Right ventricle myocardium superior (tissue), 1 donor: ENCODE measurements around the gene IL4I1. TPM values are rescaled to one million over a fixed set of nuclear protein-coding genes. Genes with fewer than 3 reads are reported as not detected.
A peak's percentile ranks its signal among the peaks of the same experiment; 100 is the strongest.

ENCODE experiments used
- ATAC-seq: fragments of 200-7000 bp; cut with Tn5 transposase; one replicate; pipeline ENCODE4 v1.9.1; 2020; ENCODE audit warnings: mild to moderate bottlenecking; ENCODE audit not compliant: poor library complexity
- DNase-seq: peaks from one replicate; pipeline ENCODE4 v3.0.0-alpha.2; 2020
- intact Hi-C: fragments of 100-400 bp; cut with DNase I; formaldehyde crosslinking; loops from one replicate; pipeline ENCODE4 v1.11.2; 2022
- total RNA-seq: library from RNA; stranded (reverse); fragmentation: NEBNext Ultra II Directional; extraction: Animal tissue kit (Norgen Biotek cat#: 25700); gene quantifications from one replicate; pipeline ENCODE4 v1.2.1, GENCODE V29; 2021
- donor health status: DM: no; HTN: yes; CAD: no; lungs with severe emphysema.

Gene IL4I1
- total RNA-seq, 1 donor from 2014 or later, result not detected

DNA sequence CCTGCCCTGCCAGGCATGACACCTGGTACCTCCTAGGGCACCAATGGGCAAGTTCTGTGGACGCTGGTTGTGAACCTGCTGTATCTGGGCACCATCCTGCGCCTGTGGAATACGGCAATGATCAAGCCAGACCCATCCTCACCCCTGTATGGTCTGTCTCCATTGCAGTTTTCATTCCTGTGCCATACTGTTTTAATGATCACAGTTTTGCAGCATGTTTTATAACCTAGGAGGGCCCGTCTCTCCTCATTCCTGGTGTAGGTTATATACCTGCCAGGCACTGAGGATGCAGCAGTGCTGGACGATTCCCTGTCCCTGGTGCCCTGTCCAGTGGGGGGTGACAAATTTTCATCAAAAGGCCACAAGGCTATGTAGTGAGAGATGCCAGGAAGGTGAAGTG is 13.6 kb downstream of the IL4I1 start:
- intact Hi-C loops, result no loop called here
- ATAC-seq, result no peak

DNA sequence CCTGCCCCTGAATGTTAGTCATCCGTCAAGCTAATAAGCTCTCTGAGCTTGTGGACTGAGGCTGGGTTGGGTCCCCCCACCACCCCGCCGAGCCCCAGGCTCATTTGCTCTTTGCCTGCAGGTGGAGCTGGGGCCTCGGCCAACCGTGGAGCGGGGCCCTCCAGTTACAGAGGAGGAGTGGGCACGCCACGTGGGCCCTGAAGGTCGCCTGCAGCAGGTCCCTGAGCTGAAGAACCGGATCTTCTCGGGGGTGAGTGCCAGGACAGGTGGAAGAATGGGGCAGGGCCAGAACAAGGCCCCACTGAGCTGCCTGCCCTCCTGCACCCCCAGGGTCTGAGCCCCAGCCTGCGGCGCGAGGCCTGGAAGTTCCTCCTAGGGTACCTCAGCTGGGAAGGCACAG is 14.0 kb downstream of the IL4I1 start:
- intact Hi-C loops, result no loop called here
- no peak for DNase-seq

More for the DNA sequence above, 13.6 kb downstream of the IL4I1 start:
- DNase-seq, result no peak

DNA sequence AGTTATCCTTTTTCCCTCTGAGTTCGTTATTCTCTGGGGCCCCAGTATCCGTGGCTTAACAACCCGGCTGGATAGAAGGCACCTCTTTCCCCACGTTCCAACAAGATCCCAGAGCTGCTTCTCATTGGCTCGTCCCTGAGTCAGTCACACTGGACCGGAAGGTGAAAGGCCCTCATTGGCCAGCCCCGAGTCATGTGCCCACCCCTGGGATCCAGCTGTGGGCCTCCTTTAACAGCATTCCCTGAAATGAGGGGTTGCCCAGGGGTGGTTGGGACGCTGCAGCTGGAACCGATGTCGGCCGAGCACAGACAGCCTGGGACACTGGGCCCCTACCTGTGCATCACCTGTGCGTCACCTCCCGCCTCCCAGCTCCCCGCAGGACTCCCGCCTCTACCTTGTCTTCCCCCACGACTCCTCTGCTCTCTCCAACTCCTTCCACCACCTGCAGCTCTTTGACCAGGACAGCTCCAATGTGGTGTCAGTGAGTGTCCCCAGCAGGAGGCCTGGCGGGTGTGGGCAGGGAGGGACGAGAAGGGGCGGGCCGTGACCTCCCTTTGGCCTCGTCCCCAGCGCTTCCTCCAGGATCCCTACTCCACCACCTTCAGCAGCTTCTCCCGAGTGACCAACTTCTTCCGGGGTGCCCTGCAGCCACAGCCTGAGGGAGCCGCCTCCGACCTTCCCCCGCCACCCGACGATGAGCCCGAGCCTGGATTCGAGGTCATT is 14.9 kb downstream of the IL4I1 start:
- DNase-seq (no peak), ATAC-seq (no peak)
- intact Hi-C loops, result no loop called here

More for the DNA sequence above, 14.0 kb downstream of the IL4I1 start:
- ATAC-seq, result no peak

GRCh38 chr19:49881186-49881585 is 15.5 kb downstream of the IL4I1 start:
- ATAC-seq (no peak), DNase-seq (no peak)
- intact Hi-C loops, result no loop called here

DNA sequence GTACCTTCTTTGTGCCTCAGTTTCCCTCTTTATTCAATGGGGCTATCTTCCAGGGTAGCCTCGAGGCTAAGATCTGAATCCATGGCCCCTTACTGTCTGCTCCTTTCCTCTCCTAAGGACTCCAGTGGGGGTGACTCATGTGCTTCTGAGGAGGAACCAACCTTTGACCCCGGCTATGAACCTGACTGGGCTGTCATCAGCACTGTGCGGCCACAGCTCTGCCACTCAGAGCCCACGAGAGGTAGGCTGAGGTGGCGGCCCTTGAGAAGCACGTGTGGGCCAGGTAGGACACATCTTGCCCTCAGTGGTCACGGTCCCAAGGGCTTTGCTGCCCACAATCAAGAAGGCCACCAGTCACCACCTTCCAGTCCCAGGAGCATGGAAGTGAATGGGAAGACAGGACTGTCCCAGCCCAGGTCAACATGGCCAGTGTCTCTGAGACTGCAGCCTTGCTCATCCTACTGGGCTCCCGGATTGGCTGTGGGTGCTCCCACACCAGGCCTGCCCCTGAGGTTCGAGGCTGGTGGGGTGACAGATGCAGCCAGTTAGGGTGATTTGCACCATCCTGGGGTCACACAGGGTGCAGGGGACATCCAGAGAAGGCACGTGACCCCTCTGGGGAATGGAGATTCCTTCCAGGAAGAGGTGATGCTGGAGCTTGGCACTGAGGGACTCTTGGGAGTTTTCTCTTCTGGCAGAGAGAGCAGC is 16.4 kb downstream of the IL4I1 start:
- ATAC-seq, result no peak
- intact Hi-C loops, result no loop called here
- DNase-seq, result no peak

DNA sequence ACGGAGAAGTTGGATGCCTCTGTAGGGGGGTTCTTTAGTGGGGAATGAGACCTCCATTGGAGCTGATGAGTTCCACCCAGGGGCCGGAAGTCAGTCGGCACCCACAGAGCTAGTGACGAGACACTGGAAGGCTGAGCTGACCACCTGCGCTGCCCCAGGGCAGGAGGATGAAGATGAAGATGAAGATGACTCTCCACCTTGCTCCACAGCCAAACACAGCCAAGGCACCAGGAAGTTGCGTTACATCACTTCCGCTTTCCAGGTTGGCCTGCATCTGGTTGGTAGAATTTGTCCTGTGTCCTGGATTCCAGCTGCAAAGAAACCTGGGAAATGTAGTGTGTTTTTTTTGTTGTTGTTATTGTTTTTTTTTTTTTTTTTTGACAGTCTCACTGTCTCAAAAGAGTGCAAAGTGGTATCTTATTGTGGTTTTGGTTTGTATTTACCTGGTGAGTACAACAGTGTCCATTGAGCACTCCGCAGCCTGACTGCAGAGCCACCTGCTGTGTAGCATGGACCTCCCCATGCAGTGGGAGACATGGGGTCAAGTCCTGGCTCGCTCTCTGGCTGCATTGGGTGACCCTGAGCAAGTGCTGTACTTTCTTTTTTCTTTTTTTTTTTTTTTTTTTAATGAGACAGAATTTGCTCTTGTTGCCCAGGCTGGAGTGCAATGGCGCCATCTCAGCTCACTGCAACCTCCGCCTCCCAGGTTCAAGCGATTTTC is 17.3 kb downstream of the IL4I1 start:
- intact Hi-C loops, result no loop called here
- no peak for ATAC-seq
- no peak for DNase-seq

DNA sequence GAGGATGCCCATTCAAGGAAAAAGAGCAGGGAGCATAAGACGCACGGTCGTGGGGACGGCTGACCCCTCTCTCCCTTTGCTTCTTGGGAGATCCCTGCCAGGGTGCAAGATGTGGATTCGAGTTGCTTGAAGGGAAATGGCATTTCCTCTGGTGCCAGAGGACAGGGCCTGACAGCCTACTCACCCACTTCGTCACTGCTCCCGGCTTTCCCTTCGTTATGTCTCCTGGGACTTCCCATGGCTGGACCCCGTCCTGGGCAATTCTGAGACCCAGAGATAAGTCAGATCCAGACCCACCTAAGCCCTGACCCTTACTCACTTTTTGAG is 18.0 kb downstream of the IL4I1 start:
- DNase-seq (no peak), ATAC-seq (no peak)
- intact Hi-C loops, result no loop called here

- ATAC-seq (peak; percentile 76), DNase-seq (peak; percentile 99)
- intact Hi-C loops, result no loop called here
Observed at GRCh38 chr19:49877879-49878743, 18.6 kb downstream of the IL4I1 start.

- peak; percentile 99 for DNase-seq
- peak; percentile 85 for ATAC-seq
- intact Hi-C loops, result no loop called here
Observed at GRCh38 chr19:49877020-49877878, 19.4 kb downstream of the IL4I1 start, which contains the start of the genes AKT1S1 and TBC1D17. AKT1S1 (minus strand) TSS chr19:49877355; CDS start chr19:49873295, 4,060 bp downstream. TBC1D17 (plus strand) TSS chr19:49877702; CDS start chr19:49877724, 22 bp downstream.

DNA sequence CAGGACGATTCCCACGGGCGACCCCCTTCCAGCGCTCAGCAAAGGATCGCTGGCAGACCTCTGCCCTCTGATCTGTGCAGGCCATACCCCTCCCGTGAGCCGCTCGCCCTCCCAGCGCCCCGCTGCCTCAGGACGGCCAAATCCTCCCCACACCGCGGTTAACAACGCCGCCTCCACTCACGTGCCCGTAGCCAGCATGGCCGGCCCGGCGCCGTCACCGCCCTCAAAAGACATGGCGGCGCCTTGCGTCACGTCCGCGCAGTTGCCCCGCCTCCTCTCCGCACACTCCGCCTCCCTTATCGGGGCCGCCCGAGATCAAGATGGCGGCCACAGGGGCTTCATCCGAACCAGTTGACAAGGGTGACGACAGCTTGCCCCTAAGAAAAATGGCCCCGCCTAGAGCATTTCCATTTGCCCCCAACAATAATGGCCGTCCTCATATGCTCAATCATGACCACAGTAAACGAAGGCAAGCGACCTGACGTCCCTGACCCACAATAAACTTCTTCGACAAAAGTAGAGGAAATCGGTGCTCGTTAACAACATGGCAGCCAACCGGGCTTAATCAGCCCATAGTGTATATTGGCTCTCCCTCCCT is 20.2 kb downstream of the IL4I1 start:
- ATAC-seq (peak; percentile 81), DNase-seq (peak; percentile 99)
- intact Hi-C loops, result no loop called here

GRCh38 chr19:49875857-49876421 is 20.7 kb downstream of the IL4I1 start:
- ATAC-seq, result peak; percentile 21
- intact Hi-C loops, result no loop called here
- peak; percentile 83 for DNase-seq

DNA sequence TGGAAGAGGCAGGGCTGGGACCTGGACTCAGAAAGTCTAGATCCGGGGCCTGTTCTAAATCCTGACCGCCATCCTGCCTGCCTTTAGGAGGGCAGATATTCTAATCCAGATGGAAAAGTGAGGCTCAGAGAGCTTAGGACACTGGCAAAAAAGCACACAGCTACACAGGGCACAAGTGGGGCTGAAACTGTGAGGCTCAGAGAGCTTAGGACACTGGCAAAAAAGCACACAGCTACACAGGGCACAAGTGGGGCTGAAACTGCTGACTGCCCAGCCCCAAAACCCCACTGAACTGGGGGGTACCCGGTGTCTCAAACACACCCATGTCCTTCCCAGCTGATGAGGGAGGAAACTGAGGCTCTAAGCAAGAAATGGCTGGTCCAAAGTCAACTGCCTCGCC is 21.5 kb downstream of the IL4I1 start:
- intact Hi-C loops, result no loop called here
- ATAC-seq (no peak), DNase-seq (peak; percentile 30)

DNA sequence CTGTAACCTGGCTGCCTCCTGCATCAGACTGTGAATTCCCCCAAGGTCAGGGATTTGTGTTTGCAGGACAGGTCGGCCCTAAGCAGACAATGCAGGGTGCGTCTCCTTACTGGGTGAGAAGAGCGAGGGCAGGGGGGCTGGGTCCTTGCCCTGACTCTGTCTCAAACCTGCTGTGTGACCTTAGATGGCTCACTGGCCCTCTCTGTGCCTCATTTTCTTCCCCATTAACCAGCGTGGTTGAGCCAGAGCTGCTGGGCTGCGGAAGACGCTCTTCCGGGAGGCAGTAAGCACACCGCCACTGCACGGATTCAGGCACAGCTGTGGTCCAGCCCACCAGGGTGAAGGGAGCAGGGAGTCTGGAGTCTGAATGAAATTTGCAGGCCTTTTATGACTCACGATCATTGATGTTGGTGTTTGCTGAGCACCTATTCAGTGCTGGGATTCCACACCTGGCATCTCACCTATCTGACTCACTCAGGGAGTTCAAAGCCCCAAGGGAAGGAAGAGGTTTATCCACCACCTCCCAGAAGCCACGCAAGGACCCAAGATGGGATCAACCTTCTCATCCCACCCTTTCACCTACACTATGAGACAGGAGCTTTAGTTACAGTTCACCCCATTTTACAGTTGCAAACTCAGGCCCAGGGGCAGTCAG is 22.1 kb downstream of the IL4I1 start:
- intact Hi-C loops, result no loop called here
- ATAC-seq (no peak), DNase-seq (peak; percentile 26)

DNA sequence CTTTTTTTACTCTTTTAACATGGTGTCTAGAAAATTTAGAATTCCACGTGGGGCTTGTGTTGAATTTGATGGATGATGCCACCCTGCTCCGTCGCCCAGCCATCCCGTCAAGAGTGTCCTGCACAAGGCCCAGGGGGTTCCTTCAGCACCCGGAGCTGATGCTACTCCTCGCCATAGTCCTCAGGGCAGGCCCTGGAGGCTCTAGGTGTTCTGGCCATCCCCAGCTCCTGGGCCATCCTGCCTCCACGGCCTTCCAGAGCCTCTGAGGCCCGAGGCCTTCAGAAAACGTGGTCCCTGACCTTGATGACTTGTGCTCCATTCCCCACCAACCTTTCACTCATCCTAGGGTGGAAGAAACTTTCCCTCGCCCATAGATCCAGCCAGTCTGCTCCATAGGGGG is 22.9 kb downstream of the IL4I1 start:
- intact Hi-C loops, result no loop called here
- ATAC-seq (no peak), DNase-seq (peak; percentile 39)

GRCh38 chr19:49873129-49873521 is 23.6 kb downstream of the IL4I1 start:
- intact Hi-C loops, result no loop called here
- ATAC-seq, result no peak
- no peak for DNase-seq

DNA sequence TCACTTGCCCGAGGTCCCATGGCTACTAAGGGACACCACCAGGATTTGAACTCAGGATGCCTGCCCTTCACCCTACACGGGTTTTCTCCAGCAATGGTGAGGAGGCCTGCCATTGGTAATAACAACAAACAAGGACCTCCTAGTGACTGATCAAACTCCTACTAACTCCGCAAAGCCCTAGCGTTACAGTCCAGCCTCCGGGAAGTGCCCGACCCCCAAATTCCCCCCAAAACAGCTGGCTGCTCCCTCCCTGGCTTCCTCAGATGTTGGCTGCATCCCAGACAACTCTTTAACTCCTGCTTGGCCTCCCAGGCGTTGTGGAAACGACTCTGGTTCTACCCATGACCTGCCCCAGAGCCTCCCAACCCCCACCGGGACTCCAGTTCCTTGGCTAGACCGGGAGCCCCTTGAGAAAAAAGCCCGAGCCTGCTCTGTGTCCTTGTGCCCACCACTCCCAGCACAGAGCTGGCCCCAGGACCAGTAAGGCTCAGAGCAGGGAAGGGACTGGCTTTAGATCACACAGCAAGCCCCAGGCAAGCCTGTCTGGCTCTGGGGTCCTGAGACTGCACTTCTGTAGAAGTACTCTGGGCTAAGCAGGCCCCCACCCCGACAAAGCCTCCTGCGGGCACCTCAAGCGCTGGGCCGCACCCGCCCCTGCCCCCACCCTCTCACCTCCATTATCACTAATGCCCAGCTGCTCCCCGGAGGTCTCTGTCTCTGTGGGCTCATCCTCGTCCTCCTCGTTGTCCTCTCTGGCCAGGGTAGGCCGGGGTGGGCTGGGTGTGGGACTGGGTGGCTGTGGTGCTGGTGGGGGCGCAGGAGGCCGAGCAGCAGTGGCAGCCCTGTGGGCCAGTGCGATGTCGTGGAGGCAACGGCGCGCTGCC is 24.2 kb downstream of the IL4I1 start:
- ATAC-seq (no peak), DNase-seq (peak; percentile 40)
- intact Hi-C loops, result no loop called here
